NCI-H2171 (cell line): ENCODE data around the gene POTEB.
"Not testable (repeated sequence)": the region's sequence is repeated elsewhere in the genome, so short reads cannot be mapped to it uniquely, and the experiment has no call there.

Experiments
- DNase-seq: peaks from one replicate; lab custom pipeline; 2025; lab: John Stamatoyannopoulos, UW

POTEB gene

GRCh38 chr15:21877635-21878034 lies at the start of gene POTEB:
Gene POTEB, minus strand, starts transcription at chr15:21877735. Its CDS starts 489 bp downstream, at chr15:21877246.
- DNase-seq = not testable (repeated sequence)

GRCh38 chr15:21890955-21891354 lies 13.4 kb upstream of the POTEB start:
- not testable (repeated sequence) for DNase-seq

DNA sequence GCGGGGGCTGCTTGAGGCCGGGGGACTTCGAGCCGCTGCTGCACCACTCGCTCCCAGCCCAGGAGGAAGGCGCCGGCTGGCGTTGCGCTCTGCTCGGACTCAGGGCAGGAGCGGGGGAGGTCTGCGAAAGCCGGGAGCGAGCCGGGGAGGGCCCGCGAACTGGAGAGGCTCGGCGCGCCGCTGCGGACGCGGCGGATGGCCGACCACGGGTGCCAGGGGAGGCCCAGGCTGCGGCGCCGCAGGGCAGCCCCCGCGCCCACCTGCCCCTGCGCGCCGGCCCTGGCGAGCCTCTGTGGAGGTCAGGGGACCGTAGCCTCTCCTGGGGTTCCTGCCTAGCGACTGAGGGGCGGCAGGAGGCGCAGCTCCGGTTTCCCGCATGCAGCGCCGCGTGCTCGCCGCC lies 12.0 kb upstream of the POTEB start:
- DNase-seq = not testable (repeated sequence)

GRCh38 chr15:21838831-21839230 lies 38.7 kb downstream of the POTEB start:
- not testable (repeated sequence) for DNase-seq
